Neutrophil (primary cell): ENCODE data around the gene MRPL43.
"Not testable (repeated sequence)": the region's sequence is repeated elsewhere in the genome, so short reads cannot be mapped to it uniquely, and the experiment has no call there.

Experiments used
- H3K27ac ChIP-seq: fragments of 200-600 bp; sonication (generic); 2 replicates; pipeline ENCODE4 v1.5.1; 2016; ENCODE audit warnings: mild to moderate bottlenecking, moderate library complexity
- H3K27me3 ChIP-seq: fragments of 200-600 bp; sonication (generic); 2 replicates; pipeline ENCODE4 v1.6.0; 2016; ENCODE audit warnings: mild to moderate bottlenecking
- H3K36me3 ChIP-seq: fragments of 200-600 bp; sonication (generic); 2 replicates; pipeline ENCODE4 v1.5.1; 2017
- H3K4me1 ChIP-seq, 2 experiments: fragments of 200-600 bp in 1 of 2; sonication (generic) in 1 of 2; 1 replicate in 1 of 2; 2 replicates in 1 of 2; pipeline versions ENCODE4 v1.5.1 to v1.6.1; 2013 to 2016; ENCODE audit warnings: low read depth in 1 of 2, low read length in 1 of 2, mild to moderate bottlenecking in 1 of 2, moderate library complexity in 1 of 2; ENCODE audit not compliant: control insufficient read depth in 1 of 2, insufficient read depth in 1 of 2
- H3K4me3 ChIP-seq, 2 experiments: fragments of 200-600 bp in 1 of 2; sonication (generic) in 1 of 2; 1 replicate in 1 of 2; 2 replicates in 1 of 2; pipeline ENCODE4 v1.5.1; 2013 to 2016; ENCODE audit warnings: low read depth in 1 of 2, low read length in 1 of 2, mild to moderate bottlenecking in 1 of 2, moderate library complexity in 1 of 2
- H3K9me3 ChIP-seq: fragments of 200-600 bp; sonication (generic); 2 replicates; pipeline ENCODE4 v1.5.1; 2016
- CTCF ChIP-seq: fragments of 200-600 bp; sonication (generic); IDR thresholded peaks from 2 replicates; pipeline ENCODE4 v1.5.1; 2016; ENCODE audit warnings: antibody characterized with exemption

The MRPL43 gene

GRCh38 chr10:100978121-100978900, 9.0 kb downstream of the MRPL43 start:
- Histone ChIP-seq H3K27me3 (no peaks in the 10 kb centered on the region), H3K27ac (no peak overlapping the region), H3K4me3 (no peak overlapping the region), H3K4me1 (no peaks in the 10 kb centered on the region), H3K36me3 (peaks cover 32% of the 10 kb centered on the region), H3K9me3 (no peaks in the 10 kb centered on the region)
- no peak for TF ChIP-seq CTCF

- H3K36me3 ChIP-seq = peaks cover 32% of the 10 kb centered on the region
- no peaks in the 10 kb centered on the region for H3K4me1 ChIP-seq
- H3K9me3 ChIP-seq = no peaks in the 10 kb centered on the region
- no peak overlapping the region for H3K27ac ChIP-seq
- no peaks in the 10 kb centered on the region for H3K27me3 ChIP-seq
- H3K4me3 ChIP-seq = no peak overlapping the region
- no peak for TF ChIP-seq CTCF
Measured at GRCh38 chr10:100977436-100977835, 9.9 kb downstream of the MRPL43 start.

GRCh38 chr10:100976906-100977305, 10.4 kb downstream of the MRPL43 start:
- no peak for TF ChIP-seq CTCF
- H3K4me1 ChIP-seq = no peaks in the 10 kb centered on the region
- no peaks in the 10 kb centered on the region for H3K9me3 ChIP-seq
- no peak overlapping the region for H3K4me3 ChIP-seq
- no peak overlapping the region for H3K27ac ChIP-seq
- H3K27me3 ChIP-seq = no peaks in the 10 kb centered on the region
- peaks cover 32% of the 10 kb centered on the region for H3K36me3 ChIP-seq

GRCh38 chr10:100975397-100975796, 11.9 kb downstream of the MRPL43 start:
- not testable (repeated sequence) for H3K9me3 ChIP-seq, H3K27ac ChIP-seq, H3K4me1 ChIP-seq, H3K4me3 ChIP-seq
- Histone ChIP-seq H3K36me3 (peaks cover 19% of the 10 kb centered on the region), H3K27me3 (peaks cover 14% of the 10 kb centered on the region)

GRCh38 chr10:100972904-100973535, 14.3 kb downstream of the MRPL43 start:
- Histone ChIP-seq H3K4me1 (peaks cover 5 to 13% of the 10 kb centered on the region in 2 experiments), H3K9me3 (no peaks in the 10 kb centered on the region), H3K27me3 (peaks cover 38% of the 10 kb centered on the region), H3K36me3 (no peaks in the 10 kb centered on the region), H3K27ac (no peak overlapping the region), H3K4me3 (no peak overlapping the region)
- TF ChIP-seq CTCF = no peak
